ENCODE results near the gene ANKMY1. TPM values are rescaled to one million over a fixed set of nuclear protein-coding genes. Genes with fewer than 3 reads are reported as not detected.

Gene ANKMY1
- total and polyA plus RNA-seq, 2 of the 8 experiments (the other 6 are each of a cell fraction or from before 2014, with no cell fraction given) = 4.5 to 4.8 TPM

DNA sequence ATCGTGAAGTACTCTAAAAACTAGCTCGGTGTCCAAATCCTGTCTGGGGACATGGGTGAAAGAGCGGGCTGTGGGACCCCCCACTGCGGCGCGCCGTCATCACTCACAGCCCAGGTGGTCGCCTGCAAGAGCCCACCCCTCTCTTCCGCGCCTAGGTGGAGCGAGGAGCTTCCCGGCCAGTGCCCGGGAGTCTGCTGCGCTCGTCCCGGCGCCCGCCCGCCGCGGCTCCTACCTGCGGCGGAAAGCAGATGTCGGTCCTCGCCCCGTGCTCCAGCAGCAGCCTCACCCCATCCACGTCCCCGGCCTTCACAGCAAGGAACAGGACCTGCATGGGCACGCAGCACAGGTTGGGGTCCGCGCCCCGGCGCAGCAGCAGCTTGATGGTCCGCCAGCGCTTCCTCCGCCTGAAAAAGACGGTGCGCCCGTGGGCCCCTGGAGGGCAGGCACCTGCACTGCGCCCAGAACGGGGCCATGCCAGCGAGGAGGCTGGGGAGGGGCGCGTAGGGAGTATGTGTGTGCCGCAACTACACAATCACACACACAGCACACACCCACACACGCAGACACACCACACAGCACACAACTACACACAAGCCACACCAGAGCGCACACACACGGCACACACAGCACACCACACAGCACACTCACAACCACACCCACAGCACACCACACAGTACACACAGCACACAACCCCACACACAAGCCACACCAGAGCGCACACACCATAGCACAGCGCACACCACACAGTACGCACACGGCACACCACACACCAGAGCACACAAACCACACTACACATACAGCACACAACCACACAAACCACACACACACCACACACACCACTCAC, 37.4 kb downstream of the ANKMY1 start (continued):
- TF ChIP-seq, protein P1, sequence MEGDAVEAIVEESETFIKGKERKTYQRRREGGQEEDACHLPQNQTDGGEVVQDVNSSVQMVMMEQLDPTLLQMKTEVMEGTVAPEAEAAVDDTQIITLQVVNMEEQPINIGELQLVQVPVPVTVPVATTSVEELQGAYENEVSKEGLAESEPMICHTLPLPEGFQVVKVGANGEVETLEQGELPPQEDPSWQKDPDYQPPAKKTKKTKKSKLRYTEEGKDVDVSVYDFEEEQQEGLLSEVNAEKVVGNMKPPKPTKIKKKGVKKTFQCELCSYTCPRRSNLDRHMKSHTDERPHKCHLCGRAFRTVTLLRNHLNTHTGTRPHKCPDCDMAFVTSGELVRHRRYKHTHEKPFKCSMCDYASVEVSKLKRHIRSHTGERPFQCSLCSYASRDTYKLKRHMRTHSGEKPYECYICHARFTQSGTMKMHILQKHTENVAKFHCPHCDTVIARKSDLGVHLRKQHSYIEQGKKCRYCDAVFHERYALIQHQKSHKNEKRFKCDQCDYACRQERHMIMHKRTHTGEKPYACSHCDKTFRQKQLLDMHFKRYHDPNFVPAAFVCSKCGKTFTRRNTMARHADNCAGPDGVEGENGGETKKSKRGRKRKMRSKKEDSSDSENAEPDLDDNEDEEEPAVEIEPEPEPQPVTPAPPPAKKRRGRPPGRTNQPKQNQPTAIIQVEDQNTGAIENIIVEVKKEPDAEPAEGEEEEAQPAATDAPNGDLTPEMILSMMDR (IDR thresholded peaks at IDR 0.05; ENCODE audit: control extremely low read depth in 1 of 3, insufficient read depth in 1 of 3, low read depth in 1 of 3, low read length in 3 of 3) = peak; percentile 31 to 38 (median 32); a peak in 3 of 4 replicates
- TF ChIP-seq RAD21 (IDR thresholded peaks at IDR 0.05 in 1 of 2, conservative IDR thresholded peaks at IDR 0.05 in 1 of 2; ENCODE audit: low read depth in 2 of 2, low read length in 2 of 2) (peak in 1 of 2 experiments; percentile 20; a peak in 2 of 4 replicates), ASH2L (IDR thresholded peaks at IDR 0.05; ENCODE audit: low read length) (peak; percentile 42)
